ENCODE data around the gene ATXN7.
A peak's percentile ranks its signal among the peaks of the same experiment; 100 is the strongest.

ATXN7 gene

DNA sequence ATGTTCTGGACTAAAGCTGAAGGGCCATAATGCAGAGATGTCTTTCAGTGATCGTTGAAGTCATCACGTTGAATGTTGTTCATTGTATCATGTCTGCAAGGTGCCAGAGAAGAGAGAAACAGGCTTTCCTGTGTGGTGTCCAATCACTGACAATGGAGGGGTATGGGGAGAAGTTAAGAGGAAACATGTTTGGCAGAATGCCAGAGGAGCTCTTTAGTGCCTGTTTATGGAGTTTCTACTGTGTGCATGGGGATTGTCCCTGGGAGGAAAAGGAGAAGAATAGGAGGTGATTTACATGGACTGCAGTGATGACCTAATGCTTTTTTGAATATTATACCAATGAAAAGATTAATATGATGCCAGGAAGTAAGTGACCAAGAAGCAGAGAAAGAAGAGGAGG lies 36.8 kb downstream of the ATXN7 start:
- H3K9ac ChIP-seq (ENCODE audit: low read depth in 1 of 2, low read length in 2 of 2) = no peak overlapping the region
- no peak overlapping the region for H3K4me3 ChIP-seq (ENCODE audit: low read depth in 1 of 2, low read length in 2 of 2)
- peaks cover 0 to 3% of the 10 kb centered on the region in 2 donors for H3K4me1 ChIP-seq (ENCODE audit: control insufficient read depth in 1 of 2, insufficient read depth in 2 of 2, low read length in 2 of 2)
- no peak overlapping the region for H3K27ac ChIP-seq (ENCODE audit: low read depth, low read length)
- H3K9me3 ChIP-seq (ENCODE audit: control insufficient read depth in 1 of 2, low read length in 2 of 2) = no peaks in the 10 kb centered on the region
- H3K27me3 ChIP-seq (ENCODE audit: control insufficient read depth in 1 of 2, insufficient read depth in 2 of 2, low read length in 2 of 2) = no peaks in the 10 kb centered on the region
- H3K36me3 ChIP-seq (ENCODE audit: control insufficient read depth in 1 of 2, insufficient read depth in 2 of 2, low read length in 2 of 2) = peaks cover 5 to 13% of the 10 kb centered on the region in 2 donors

DNA sequence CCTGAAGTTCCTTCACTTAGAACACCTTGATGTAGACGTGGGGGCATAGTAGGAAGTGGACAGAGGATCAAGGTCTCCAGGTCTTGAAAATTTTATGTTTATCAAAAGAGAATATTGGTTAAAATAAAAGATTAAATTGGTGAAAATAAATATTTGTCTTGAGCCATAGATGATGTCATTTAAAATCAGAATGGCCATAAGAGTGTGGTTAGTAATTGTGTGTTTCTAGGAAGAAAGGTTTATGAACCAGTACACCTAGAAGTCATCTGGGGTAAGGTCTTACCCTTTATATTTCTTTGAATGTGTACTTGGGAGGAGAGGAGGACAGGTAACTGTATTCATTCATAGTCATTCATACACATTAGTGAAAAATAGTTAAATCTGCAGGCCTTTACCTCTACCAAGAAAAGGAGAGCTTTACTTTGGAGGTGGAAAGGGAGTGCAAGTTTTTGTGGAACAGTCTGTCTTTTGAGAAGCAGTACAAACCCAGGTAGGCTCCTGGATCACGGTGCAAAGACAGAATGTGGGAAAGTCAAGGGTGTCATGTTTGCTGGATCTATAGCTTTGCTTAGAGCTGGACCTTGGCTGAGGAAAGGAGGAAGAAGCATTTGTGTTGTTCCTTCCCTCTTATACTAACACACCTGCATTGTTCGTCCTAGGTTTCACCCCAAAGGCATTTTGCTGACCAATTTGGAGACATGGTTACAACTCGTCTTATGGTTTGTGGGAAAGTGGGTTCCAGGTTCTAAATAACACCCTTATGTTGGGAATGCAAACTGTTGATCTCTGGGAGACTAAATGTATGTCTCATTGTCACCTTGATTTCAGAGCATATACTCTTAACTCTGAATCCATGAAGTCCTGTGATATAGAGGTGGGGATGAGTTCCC lies 42.3 kb downstream of the ATXN7 start:
- Histone ChIP-seq H3K4me1 (ENCODE audit: control insufficient read depth in 1 of 2, insufficient read depth in 2 of 2, low read length in 2 of 2) (peaks cover 1 to 2% of the 10 kb centered on the region in 2 donors), H3K9me3 (ENCODE audit: control insufficient read depth in 1 of 2, low read length in 2 of 2) (no peaks in the 10 kb centered on the region), H3K36me3 (ENCODE audit: control insufficient read depth in 1 of 2, insufficient read depth in 2 of 2, low read length in 2 of 2) (peaks cover 5 to 10% of the 10 kb centered on the region in 2 donors), H3K27ac (ENCODE audit: low read depth, low read length) (no peak overlapping the region), H3K4me3 (ENCODE audit: low read depth in 1 of 2, low read length in 2 of 2) (no peak overlapping the region), H3K9ac (ENCODE audit: low read depth in 1 of 2, low read length in 2 of 2) (no peak overlapping the region), H3K27me3 (ENCODE audit: control insufficient read depth in 1 of 2, insufficient read depth in 2 of 2, low read length in 2 of 2) (no peaks in the 10 kb centered on the region)

DNA sequence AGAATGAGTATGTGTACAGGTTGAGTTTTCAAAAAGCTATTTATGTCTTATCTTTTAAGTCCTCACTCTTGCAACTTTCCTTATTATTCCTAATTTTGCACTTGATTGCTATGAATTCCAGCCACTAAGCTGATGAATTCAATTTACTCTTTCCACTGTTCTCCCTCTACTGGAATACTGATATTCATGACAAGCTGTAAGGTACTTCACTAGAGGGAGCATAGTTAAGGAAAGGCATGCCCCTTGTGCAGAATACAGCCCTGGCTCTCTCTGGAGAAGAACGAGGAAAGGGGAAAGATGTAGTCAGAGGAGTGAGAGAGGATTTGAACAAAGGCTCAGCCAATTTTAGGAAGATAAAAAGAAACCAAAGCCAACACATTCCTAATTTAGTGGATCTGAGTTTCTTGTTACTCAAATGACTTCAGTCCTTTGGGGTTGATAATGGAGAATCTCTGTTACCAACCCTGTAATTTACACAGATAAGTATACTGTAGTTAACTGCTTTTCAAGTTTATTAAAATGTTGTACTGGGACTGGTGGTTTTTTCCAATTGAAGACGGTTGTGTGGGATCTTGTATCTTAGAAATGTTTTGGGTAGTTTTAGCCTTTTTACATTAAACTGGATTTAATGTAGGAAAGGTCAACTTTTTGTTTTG lies 44.5 kb downstream of the ATXN7 start:
- Histone ChIP-seq H3K4me1 (ENCODE audit: control insufficient read depth in 1 of 2, insufficient read depth in 2 of 2, low read length in 2 of 2) (peaks cover 10 to 11% of the 10 kb centered on the region in 2 donors), H3K9me3 (ENCODE audit: control insufficient read depth in 1 of 2, low read length in 2 of 2) (no peaks in the 10 kb centered on the region), H3K4me3 (ENCODE audit: low read depth in 1 of 2, low read length in 2 of 2) (no peak overlapping the region), H3K27ac (ENCODE audit: low read depth, low read length) (no peak overlapping the region), H3K36me3 (ENCODE audit: control insufficient read depth in 1 of 2, insufficient read depth in 2 of 2, low read length in 2 of 2) (peaks cover 5 to 7% of the 10 kb centered on the region in 2 donors), H3K9ac (ENCODE audit: low read depth in 1 of 2, low read length in 2 of 2) (no peak overlapping the region), H3K27me3 (ENCODE audit: control insufficient read depth in 1 of 2, insufficient read depth in 2 of 2, low read length in 2 of 2) (no peaks in the 10 kb centered on the region)

DNA sequence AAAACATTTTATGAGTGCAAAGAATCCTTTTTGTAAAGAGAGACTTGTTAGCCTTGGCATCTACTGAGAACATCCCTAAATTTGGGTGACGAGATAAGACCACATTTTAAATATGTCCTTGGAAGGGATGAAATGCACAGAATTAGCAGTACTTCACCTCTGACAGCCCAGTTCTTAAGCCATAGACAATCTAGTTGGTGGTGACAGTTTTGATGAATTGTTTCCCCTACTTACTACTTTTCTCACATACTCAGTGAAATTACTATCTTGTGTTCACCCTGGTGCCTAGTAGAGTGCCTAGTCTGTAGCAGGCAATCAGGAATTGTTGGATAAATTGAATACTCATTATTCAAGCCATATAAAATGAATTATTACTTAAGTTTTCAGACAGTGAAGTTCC lies 45.1 kb downstream of the ATXN7 start:
- no peaks in the 10 kb centered on the region for H3K9me3 ChIP-seq (ENCODE audit: control insufficient read depth in 1 of 2, low read length in 2 of 2)
- no peak overlapping the region for H3K27ac ChIP-seq (ENCODE audit: low read depth, low read length)
- peaks cover 5 to 7% of the 10 kb centered on the region in 2 donors for H3K36me3 ChIP-seq (ENCODE audit: control insufficient read depth in 1 of 2, insufficient read depth in 2 of 2, low read length in 2 of 2)

DNA sequence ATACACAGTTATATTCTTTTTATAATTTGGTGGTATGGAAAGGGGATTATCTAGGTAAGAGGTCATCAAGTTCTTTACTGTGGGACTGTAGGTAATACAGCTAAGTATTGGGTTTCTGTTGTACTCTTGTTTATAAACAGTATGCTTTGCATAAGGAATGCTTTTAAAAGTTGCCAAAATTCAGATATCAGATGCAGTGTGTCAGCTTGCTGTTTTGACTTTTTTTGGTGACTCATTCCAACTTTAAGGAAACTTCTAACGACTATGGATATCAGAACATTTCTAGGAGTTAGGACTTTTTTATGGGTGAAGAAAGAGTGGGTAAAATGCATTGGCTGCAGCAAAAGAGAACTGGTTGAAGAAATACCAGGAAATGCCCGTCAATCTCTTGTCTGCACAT lies 45.8 kb downstream of the ATXN7 start:
- peaks cover 22 to 23% of the 10 kb centered on the region in 2 donors for H3K4me1 ChIP-seq (ENCODE audit: control insufficient read depth in 1 of 2, insufficient read depth in 2 of 2, low read length in 2 of 2)
- H3K9me3 ChIP-seq (ENCODE audit: control insufficient read depth in 1 of 2, low read length in 2 of 2) = no peaks in the 10 kb centered on the region
- no peak overlapping the region for H3K9ac ChIP-seq (ENCODE audit: low read depth in 1 of 2, low read length in 2 of 2)
- H3K27ac ChIP-seq (ENCODE audit: low read depth, low read length) = no peak overlapping the region
- H3K27me3 ChIP-seq (ENCODE audit: control insufficient read depth in 1 of 2, insufficient read depth in 2 of 2, low read length in 2 of 2) = no peaks in the 10 kb centered on the region
- H3K4me3 ChIP-seq (ENCODE audit: low read depth in 1 of 2, low read length in 2 of 2) = no peak overlapping the region
- peaks cover 5 to 7% of the 10 kb centered on the region in 2 donors for H3K36me3 ChIP-seq (ENCODE audit: control insufficient read depth in 1 of 2, insufficient read depth in 2 of 2, low read length in 2 of 2)

More for the DNA sequence above, 45.1 kb downstream of the ATXN7 start:
- H3K27me3 ChIP-seq (ENCODE audit: control insufficient read depth in 1 of 2, insufficient read depth in 2 of 2, low read length in 2 of 2) = no peaks in the 10 kb centered on the region
- H3K9ac ChIP-seq (ENCODE audit: low read depth in 1 of 2, low read length in 2 of 2) = no peak overlapping the region
- peaks cover 15 to 16% of the 10 kb centered on the region in 2 donors for H3K4me1 ChIP-seq (ENCODE audit: control insufficient read depth in 1 of 2, insufficient read depth in 2 of 2, low read length in 2 of 2)
- H3K4me3 ChIP-seq (ENCODE audit: low read depth in 1 of 2, low read length in 2 of 2) = no peak overlapping the region

DNA sequence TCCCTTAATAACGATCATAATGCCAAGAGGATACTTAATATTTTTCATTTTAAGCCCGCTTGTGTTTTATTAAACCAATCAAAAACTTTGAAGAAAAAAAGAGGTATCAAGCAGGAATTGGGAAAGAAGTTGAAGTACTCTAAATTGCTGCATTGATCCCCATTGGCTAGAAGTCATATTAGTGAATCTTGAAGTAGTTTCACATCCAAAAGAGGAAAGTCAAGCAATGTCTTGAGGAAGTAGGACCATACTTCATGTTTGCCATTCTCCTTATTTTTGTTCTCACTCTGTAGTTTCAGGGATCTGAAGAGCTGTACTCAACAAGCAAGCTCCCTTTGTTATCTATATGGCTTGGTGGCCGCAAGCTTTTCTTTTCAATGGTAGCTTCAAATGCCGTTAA lies 46.3 kb downstream of the ATXN7 start:
- Histone ChIP-seq H3K27me3 (ENCODE audit: control insufficient read depth in 1 of 2, insufficient read depth in 2 of 2, low read length in 2 of 2) (no peaks in the 10 kb centered on the region), H3K27ac (ENCODE audit: low read depth, low read length) (no peak overlapping the region), H3K9me3 (ENCODE audit: control insufficient read depth in 1 of 2, low read length in 2 of 2) (no peaks in the 10 kb centered on the region), H3K4me1 (ENCODE audit: control insufficient read depth in 1 of 2, insufficient read depth in 2 of 2, low read length in 2 of 2) (peaks cover 24 to 25% of the 10 kb centered on the region in 2 donors), H3K36me3 (ENCODE audit: control insufficient read depth in 1 of 2, insufficient read depth in 2 of 2, low read length in 2 of 2) (peaks cover 5 to 7% of the 10 kb centered on the region in 2 donors), H3K4me3 (ENCODE audit: low read depth in 1 of 2, low read length in 2 of 2) (no peak overlapping the region), H3K9ac (ENCODE audit: low read depth in 1 of 2, low read length in 2 of 2) (no peak overlapping the region)

DNA sequence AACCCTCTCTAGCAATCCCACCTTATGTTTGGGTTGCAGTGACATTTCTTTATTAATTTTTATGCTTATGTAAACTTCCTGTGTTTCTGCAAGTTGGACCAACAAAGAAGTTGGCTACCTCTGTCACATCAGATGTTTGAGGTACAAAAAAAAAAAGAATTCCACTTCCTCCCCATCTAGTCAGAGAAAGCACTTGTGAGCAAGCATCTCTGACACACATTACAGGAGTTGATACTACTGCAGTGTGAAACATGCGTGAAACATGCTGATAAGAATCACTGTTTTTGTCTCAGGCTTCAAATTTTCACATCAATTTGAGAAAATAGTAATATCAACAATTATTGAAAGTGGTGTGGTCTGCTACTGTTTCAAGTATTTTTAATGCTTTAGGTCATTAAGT lies 47.2 kb downstream of the ATXN7 start:
- peaks cover 8 to 12% of the 10 kb centered on the region in 2 donors for H3K36me3 ChIP-seq (ENCODE audit: control insufficient read depth in 1 of 2, insufficient read depth in 2 of 2, low read length in 2 of 2)
- H3K27ac ChIP-seq (ENCODE audit: low read depth, low read length) = no peak overlapping the region
- H3K9me3 ChIP-seq (ENCODE audit: control insufficient read depth in 1 of 2, low read length in 2 of 2) = no peaks in the 10 kb centered on the region
- H3K9ac ChIP-seq (ENCODE audit: low read depth in 1 of 2, low read length in 2 of 2) = peak overlapping the region; percentile 75 to 88
- H3K27me3 ChIP-seq (ENCODE audit: control insufficient read depth in 1 of 2, insufficient read depth in 2 of 2, low read length in 2 of 2) = no peaks in the 10 kb centered on the region
- peak overlapping the region; percentile 85 to 88 for H3K4me3 ChIP-seq (ENCODE audit: low read depth in 1 of 2, low read length in 2 of 2)
- H3K4me1 ChIP-seq (ENCODE audit: control insufficient read depth in 1 of 2, insufficient read depth in 2 of 2, low read length in 2 of 2) = peaks cover 24 to 25% of the 10 kb centered on the region in 2 donors

DNA sequence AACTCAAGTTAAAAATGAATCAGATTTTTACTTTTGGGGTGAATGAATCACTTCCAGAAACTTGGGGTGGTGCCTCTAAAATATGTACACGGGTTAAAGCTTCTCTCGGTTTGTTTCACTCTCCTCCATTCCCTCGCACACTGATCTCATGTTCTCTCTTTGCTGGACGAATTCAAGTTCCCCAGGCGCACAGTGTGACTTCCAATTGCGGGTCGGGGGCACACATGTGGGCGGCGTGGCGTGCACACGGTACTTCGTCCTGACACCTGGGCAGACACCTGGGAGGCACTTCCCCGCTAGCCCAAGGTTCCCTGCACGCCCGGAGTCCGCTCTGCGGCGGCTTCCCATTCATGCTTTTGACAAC lies 47.8 kb downstream of the ATXN7 start:
- Histone ChIP-seq H3K4me3 (ENCODE audit: low read depth in 1 of 2, low read length in 2 of 2) (peak overlapping the region; percentile 85 to 88), H3K27ac (ENCODE audit: low read depth, low read length) (peak overlapping the region; percentile 92), H3K27me3 (ENCODE audit: control insufficient read depth in 1 of 2, insufficient read depth in 2 of 2, low read length in 2 of 2) (no peaks in the 10 kb centered on the region), H3K4me1 (ENCODE audit: control insufficient read depth in 1 of 2, insufficient read depth in 2 of 2, low read length in 2 of 2) (peaks cover 24 to 25% of the 10 kb centered on the region in 2 donors), H3K9ac (ENCODE audit: low read depth in 1 of 2, low read length in 2 of 2) (peak overlapping the region; percentile 75 to 88), H3K36me3 (ENCODE audit: control insufficient read depth in 1 of 2, insufficient read depth in 2 of 2, low read length in 2 of 2) (peaks cover 8 to 13% of the 10 kb centered on the region in 2 donors), H3K9me3 (ENCODE audit: control insufficient read depth in 1 of 2, low read length in 2 of 2) (no peaks in the 10 kb centered on the region)

DNA sequence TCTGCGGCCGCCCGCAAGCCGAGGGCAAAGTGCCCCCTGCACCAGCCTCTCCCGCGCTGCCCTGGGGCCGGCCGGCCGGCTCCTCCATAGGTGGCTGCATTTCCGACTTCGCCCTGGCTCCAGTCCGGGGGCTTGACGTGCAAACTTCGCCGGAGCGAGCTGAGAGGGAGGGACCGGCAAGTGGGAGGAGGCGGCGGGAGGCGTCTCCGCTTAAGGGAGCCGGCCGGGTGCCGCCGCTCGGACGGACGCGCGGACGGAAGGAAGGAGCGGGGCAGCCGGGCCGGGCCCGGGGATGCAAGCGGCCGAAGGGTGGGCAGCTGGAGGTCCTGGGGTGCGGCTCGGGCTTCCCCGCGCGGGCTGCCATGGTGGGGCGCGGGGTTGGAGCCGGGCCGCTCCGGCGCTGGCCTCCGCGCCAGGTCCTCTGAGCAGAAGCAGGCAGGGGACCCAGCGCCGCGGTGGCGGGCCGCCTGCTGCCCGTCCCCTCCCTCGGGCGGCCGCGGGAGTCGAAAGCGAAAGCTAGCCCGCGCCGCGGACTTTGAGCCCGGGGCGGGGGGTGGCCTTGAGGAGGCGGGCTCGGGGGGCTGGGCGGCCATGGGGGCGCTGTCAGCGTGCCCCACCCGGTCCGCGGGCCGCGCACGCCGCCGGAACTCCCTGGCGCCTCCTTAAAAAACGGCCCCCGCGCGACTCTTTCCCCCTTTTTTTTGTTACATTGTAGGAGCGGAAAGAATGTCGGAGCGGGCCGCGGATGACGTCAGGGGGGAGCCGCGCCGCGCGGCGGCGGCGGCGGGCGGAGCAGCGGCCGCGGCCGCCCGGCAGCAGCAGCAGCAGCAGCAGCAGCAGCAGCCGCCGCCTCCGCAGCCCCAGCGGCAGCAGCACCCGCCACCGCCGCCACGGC lies 48.5 kb downstream of the ATXN7 start, which contains the start of gene SCAANT1:
TSS of gene SCAANT1 (minus strand) at position 511 of the 895 bp plus-strand sequence.
- Histone ChIP-seq H3K4me3 (ENCODE audit: low read depth in 1 of 2, low read length in 2 of 2) (peak within 1 kb of the TSS; percentile 85 to 88), H3K9me3 (ENCODE audit: control insufficient read depth in 1 of 2, low read length in 2 of 2) (no peaks in the 10 kb centered on the region), H3K27me3 (ENCODE audit: control insufficient read depth in 1 of 2, insufficient read depth in 2 of 2, low read length in 2 of 2) (no peaks in the 10 kb centered on the region), H3K9ac (ENCODE audit: low read depth in 1 of 2, low read length in 2 of 2) (peak within 1 kb of the TSS; percentile 75 to 88), H3K4me1 (ENCODE audit: control insufficient read depth in 1 of 2, insufficient read depth in 2 of 2, low read length in 2 of 2) (peaks cover 24 to 25% of the 10 kb centered on the region in 2 donors), H3K36me3 (ENCODE audit: control insufficient read depth in 1 of 2, insufficient read depth in 2 of 2, low read length in 2 of 2) (peaks cover 8 to 19% of the 10 kb centered on the region in 2 donors), H3K27ac (ENCODE audit: low read depth, low read length) (peak within 1 kb of the TSS; percentile 92)
